Fibroblast of villous mesenchyme (primary cell): Measurements from ENCODE around the gene AUTS2. TPM values are rescaled to one million over a fixed set of nuclear protein-coding genes. Genes with fewer than 3 reads are reported as not detected.

Experiments
- DNase-seq: peaks from one replicate; pipeline ENCODE4 v3.0.0-alpha.2; 2010; ENCODE audit warnings: low read depth
- H3K4me3 ChIP-seq: 2 replicates; pipeline ENCODE4 v1.5.1; 2011; ENCODE audit warnings: low read depth, mild to moderate bottlenecking, low read length
- total RNA-seq: library from RNA; depleted of rRNA; stranded (reverse); fragments of >200 nt; gene quantifications from 2 replicates; pipeline ENCODE4 v1.2.3, GENCODE V29; 2012
- TF ChIP-seq, protein P1 (sequence below): IDR thresholded peaks from 2 replicates; pipeline ENCODE4 v1.5.1; 2012; ENCODE audit warnings: low read depth, mild to moderate bottlenecking, low read length; ENCODE audit not compliant: insufficient read depth

AUTS2 gene
- total RNA-seq, 1 donor, result 3.9 TPM

DNA sequence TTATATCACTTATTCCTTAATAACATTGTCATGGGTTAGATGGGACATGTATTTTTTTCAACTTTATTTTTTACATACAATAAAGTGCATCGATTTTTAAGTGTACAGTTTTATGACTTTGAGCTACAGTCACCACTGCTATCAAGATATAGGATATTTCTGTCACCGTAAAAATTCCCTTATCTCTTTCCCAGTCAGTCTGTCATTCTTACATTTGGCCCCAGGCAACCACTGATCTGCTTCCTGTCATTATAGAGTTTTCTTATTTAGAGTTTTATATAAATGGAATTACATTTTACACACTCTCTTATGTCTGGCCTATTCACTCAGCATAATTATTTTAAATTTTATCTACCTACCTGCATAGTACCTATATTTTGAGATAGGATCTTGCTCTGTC, 145.2 kb downstream of the AUTS2 start:
- DNase-seq, result no peak
- H3K4me3 ChIP-seq, result no peak overlapping the region
- TF ChIP-seq, protein P1, sequence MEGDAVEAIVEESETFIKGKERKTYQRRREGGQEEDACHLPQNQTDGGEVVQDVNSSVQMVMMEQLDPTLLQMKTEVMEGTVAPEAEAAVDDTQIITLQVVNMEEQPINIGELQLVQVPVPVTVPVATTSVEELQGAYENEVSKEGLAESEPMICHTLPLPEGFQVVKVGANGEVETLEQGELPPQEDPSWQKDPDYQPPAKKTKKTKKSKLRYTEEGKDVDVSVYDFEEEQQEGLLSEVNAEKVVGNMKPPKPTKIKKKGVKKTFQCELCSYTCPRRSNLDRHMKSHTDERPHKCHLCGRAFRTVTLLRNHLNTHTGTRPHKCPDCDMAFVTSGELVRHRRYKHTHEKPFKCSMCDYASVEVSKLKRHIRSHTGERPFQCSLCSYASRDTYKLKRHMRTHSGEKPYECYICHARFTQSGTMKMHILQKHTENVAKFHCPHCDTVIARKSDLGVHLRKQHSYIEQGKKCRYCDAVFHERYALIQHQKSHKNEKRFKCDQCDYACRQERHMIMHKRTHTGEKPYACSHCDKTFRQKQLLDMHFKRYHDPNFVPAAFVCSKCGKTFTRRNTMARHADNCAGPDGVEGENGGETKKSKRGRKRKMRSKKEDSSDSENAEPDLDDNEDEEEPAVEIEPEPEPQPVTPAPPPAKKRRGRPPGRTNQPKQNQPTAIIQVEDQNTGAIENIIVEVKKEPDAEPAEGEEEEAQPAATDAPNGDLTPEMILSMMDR, result no peak

GRCh38 chr7:69744026-69744425, 145.8 kb downstream of the AUTS2 start:
- TF ChIP-seq, protein P1, result no peak
- no peak for DNase-seq
- no peak overlapping the region for H3K4me3 ChIP-seq

GRCh38 chr7:69746383-69746782, 148.1 kb downstream of the AUTS2 start:
- DNase-seq, result no peak

DNA sequence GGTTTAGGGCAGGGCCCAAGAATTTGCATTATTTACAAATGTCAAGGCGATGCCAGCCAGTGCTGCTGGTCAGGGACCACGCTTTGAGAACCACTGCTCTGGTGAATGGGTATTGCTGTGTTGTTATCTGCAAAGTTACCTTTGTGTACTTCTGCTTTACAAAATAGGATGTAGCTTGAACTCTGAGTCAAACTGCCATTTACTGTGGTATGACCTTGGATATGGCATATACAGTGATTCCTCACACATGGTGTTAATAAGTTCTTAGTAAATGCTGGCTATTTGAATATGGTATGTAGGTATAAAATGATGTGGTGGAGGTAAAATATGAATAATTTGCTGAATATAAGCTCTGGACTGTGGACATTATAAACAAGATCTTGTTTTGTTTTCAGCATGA, 148.9 kb downstream of the AUTS2 start:
- no peak overlapping the region for H3K4me3 ChIP-seq
- no peak for DNase-seq
- TF ChIP-seq, protein P1, result no peak

More at GRCh38 chr7:69746383-69746782, 148.1 kb downstream of the AUTS2 start:
- no peak overlapping the region for H3K4me3 ChIP-seq
- TF ChIP-seq, protein P1, result no peak

DNA sequence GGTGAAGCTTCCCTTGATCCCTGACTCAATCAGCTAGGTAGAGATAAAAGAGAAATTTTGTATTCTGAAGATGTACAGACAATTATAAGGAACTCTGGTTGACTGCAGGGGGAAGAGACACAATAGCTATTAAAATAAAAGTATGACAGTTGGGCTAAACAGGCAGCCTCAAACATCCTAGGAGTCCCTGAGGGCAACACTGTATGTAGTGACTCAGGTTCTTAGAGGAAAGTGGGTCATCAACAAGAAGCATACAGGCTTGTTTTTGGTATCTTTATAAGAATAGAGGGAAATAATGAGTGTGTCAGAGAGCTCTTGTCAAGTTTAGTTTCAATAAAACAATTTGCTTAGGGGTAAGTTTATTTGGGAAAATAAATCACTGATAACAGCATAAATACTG, 150.3 kb downstream of the AUTS2 start:
- TF ChIP-seq, protein P1, result no peak

GRCh38 chr7:69749372-69749979, 151.2 kb downstream of the AUTS2 start:
- no peak overlapping the region for H3K4me3 ChIP-seq
- no peak for DNase-seq
- TF ChIP-seq, protein P1, result no peak

More for the DNA sequence above, 150.3 kb downstream of the AUTS2 start:
- no peak overlapping the region for H3K4me3 ChIP-seq
- no peak for DNase-seq

GRCh38 chr7:69749994-69750393, 151.7 kb downstream of the AUTS2 start:
- H3K4me3 ChIP-seq, result no peak overlapping the region
- DNase-seq, result no peak
- TF ChIP-seq, protein P1, result no peak
